ENCODE results near the gene ASTN2.

The ASTN2 gene

DNA sequence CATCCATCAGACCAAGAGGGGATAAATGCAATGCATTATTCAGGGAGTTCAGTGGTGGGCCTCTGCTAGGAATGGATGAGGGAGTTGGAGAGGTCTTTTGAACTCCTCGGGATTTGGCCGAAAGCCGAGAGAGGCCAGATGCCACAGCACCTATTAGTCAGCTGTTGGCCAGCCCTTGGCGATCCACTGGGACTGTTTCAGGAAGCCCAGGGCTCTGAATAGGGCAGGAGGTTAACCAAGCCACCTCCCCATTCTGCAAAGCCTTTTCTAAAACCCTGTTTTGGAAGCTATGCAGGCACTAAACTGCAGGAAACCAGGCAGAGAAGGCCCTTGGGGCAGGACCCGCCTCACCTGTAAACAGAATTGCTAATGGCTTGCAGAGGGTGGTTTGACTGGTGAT is 37.8 kb downstream of the ASTN2 start:
- Histone ChIP-seq H3K4me1 (ENCODE audit: low read length) (no peaks in the 10 kb centered on the region), H3F3A (ENCODE audit: insufficient read depth, low read length) (no peaks in the 10 kb centered on the region), H3K27ac (ENCODE audit: low read length) (no peak overlapping the region), H3K9me2 (replicated peaks; ENCODE audit: insufficient read depth, low read length) (no peaks in the 10 kb centered on the region), H3K27me3 (replicated peaks; ENCODE audit: insufficient read depth, low read length) (no peaks in the 10 kb centered on the region), H3K79me2 (ENCODE audit: low read length) (no peaks in the 10 kb centered on the region), H3K9me3 (replicated peaks; ENCODE audit: insufficient read depth, low read length) (no peaks in the 10 kb centered on the region), H3K4me3 (ENCODE audit: low read length) (no peak overlapping the region), H3K9ac (ENCODE audit: low read length) (no peak overlapping the region), H4K20me1 (ENCODE audit: insufficient read depth, low read length) (no peaks in the 10 kb centered on the region), H2AFZ (ENCODE audit: low read length) (no peak overlapping the region), H3K4me2 (ENCODE audit: low read depth, low read length) (no peak overlapping the region), H3K36me3 (replicated peaks; ENCODE audit: insufficient read depth, low read length) (no peaks in the 10 kb centered on the region)
- DNase-seq, result no peak
- TF ChIP-seq EZH2 (optimal IDR thresholded peaks at IDR 0.05; ENCODE audit: low read depth, low read length) (no peak), EZH2phosphoT487 (IDR thresholded peaks at IDR 0.05; ENCODE audit: low read length) (no peak)
- TF ChIP-seq, protein P1, sequence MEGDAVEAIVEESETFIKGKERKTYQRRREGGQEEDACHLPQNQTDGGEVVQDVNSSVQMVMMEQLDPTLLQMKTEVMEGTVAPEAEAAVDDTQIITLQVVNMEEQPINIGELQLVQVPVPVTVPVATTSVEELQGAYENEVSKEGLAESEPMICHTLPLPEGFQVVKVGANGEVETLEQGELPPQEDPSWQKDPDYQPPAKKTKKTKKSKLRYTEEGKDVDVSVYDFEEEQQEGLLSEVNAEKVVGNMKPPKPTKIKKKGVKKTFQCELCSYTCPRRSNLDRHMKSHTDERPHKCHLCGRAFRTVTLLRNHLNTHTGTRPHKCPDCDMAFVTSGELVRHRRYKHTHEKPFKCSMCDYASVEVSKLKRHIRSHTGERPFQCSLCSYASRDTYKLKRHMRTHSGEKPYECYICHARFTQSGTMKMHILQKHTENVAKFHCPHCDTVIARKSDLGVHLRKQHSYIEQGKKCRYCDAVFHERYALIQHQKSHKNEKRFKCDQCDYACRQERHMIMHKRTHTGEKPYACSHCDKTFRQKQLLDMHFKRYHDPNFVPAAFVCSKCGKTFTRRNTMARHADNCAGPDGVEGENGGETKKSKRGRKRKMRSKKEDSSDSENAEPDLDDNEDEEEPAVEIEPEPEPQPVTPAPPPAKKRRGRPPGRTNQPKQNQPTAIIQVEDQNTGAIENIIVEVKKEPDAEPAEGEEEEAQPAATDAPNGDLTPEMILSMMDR (IDR thresholded peaks at IDR 0.05; ENCODE audit: low read length), result no peak

DNA sequence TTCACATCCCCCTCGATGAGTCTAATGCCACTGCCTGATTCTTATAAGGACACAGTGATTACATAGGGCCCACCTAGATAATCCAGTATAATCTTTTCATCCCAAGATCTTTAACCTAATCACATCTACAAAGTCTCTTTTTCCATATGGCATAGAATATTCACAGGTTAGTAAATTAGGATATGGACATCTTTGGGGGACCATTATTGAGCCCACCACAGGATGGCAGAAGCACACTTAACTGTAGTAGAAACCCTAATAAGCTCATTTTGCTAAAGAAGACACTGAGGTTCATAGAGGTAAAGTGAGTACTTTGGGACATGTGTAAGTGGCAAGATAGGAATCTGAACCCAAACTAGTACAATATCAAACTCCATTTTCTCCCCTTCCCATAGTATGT is 38.9 kb downstream of the ASTN2 start:
- Histone ChIP-seq H3K79me2 (ENCODE audit: low read length) (no peaks in the 10 kb centered on the region), H3K27ac (ENCODE audit: low read length) (no peak overlapping the region), H3F3A (ENCODE audit: insufficient read depth, low read length) (no peaks in the 10 kb centered on the region), H3K9ac (ENCODE audit: low read length) (no peak overlapping the region), H3K27me3 (replicated peaks; ENCODE audit: insufficient read depth, low read length) (no peaks in the 10 kb centered on the region), H3K36me3 (replicated peaks; ENCODE audit: insufficient read depth, low read length) (no peaks in the 10 kb centered on the region), H2AFZ (ENCODE audit: low read length) (no peak overlapping the region), H3K4me2 (ENCODE audit: low read depth, low read length) (no peak overlapping the region), H4K20me1 (ENCODE audit: insufficient read depth, low read length) (no peaks in the 10 kb centered on the region), H3K9me2 (replicated peaks; ENCODE audit: insufficient read depth, low read length) (no peaks in the 10 kb centered on the region), H3K4me1 (ENCODE audit: low read length) (no peaks in the 10 kb centered on the region), H3K4me3 (ENCODE audit: low read length) (no peak overlapping the region), H3K9me3 (replicated peaks; ENCODE audit: insufficient read depth, low read length) (no peaks in the 10 kb centered on the region)
- TF ChIP-seq, protein P1 (IDR thresholded peaks at IDR 0.05; ENCODE audit: low read length), result no peak
- TF ChIP-seq EZH2phosphoT487 (IDR thresholded peaks at IDR 0.05; ENCODE audit: low read length) (no peak), EZH2 (optimal IDR thresholded peaks at IDR 0.05; ENCODE audit: low read depth, low read length) (no peak)
- DNase-seq, result no peak

DNA sequence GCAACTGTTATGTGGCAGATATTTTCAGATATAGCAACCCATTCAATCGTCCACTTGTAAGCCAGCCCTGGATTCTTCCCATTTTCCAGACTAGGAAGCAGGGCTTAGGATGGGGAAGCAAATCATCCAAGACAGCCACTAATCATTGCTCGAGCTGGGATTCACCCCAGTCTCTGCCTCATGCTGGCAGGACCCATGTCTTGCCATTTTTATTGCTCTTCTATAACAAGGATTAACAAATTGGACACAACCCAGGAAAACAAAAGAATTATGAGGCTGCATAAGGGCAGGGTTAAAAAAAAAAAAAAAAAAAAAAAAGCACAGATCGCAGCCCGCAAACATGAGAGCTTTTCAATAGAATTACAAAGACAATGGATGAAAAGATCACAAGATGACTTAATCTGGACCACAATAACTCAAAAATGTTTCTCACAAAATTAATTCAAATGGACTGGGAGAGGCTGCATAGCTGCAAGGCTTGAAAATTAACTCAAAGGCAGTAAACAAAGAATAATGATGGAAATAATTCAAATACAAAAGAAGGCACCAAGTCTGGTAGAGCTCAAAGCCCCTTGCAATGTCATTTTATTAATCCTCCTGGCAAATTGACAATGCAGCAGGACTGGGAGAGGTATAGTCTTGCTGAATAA is 40.7 kb downstream of the ASTN2 start:
- Histone ChIP-seq H3K9me2 (replicated peaks; ENCODE audit: insufficient read depth, low read length) (no peaks in the 10 kb centered on the region), H3K79me2 (ENCODE audit: low read length) (no peaks in the 10 kb centered on the region), H3K9me3 (replicated peaks; ENCODE audit: insufficient read depth, low read length) (no peaks in the 10 kb centered on the region), H3K27me3 (replicated peaks; ENCODE audit: insufficient read depth, low read length) (no peaks in the 10 kb centered on the region), H3K36me3 (replicated peaks; ENCODE audit: insufficient read depth, low read length) (no peaks in the 10 kb centered on the region), H3K4me1 (ENCODE audit: low read length) (no peaks in the 10 kb centered on the region), H3K9ac (ENCODE audit: low read length) (no peak overlapping the region), H4K20me1 (ENCODE audit: insufficient read depth, low read length) (no peaks in the 10 kb centered on the region), H3K27ac (ENCODE audit: low read length) (no peak overlapping the region), H3K4me3 (ENCODE audit: low read length) (no peak overlapping the region), H3F3A (ENCODE audit: insufficient read depth, low read length) (no peaks in the 10 kb centered on the region), H3K4me2 (ENCODE audit: low read depth, low read length) (no peak overlapping the region), H2AFZ (ENCODE audit: low read length) (no peak overlapping the region)
- TF ChIP-seq EZH2 (optimal IDR thresholded peaks at IDR 0.05; ENCODE audit: low read depth, low read length), result no peak
- no peak for TF ChIP-seq EZH2phosphoT487 (IDR thresholded peaks at IDR 0.05; ENCODE audit: low read length)
- TF ChIP-seq, protein P1 (IDR thresholded peaks at IDR 0.05; ENCODE audit: low read length), result no peak
- DNase-seq, result no peak

All from MM.1S (cell line).